ENCODE measurements around the gene ADGRD1.

The ADGRD1 gene

DNA sequence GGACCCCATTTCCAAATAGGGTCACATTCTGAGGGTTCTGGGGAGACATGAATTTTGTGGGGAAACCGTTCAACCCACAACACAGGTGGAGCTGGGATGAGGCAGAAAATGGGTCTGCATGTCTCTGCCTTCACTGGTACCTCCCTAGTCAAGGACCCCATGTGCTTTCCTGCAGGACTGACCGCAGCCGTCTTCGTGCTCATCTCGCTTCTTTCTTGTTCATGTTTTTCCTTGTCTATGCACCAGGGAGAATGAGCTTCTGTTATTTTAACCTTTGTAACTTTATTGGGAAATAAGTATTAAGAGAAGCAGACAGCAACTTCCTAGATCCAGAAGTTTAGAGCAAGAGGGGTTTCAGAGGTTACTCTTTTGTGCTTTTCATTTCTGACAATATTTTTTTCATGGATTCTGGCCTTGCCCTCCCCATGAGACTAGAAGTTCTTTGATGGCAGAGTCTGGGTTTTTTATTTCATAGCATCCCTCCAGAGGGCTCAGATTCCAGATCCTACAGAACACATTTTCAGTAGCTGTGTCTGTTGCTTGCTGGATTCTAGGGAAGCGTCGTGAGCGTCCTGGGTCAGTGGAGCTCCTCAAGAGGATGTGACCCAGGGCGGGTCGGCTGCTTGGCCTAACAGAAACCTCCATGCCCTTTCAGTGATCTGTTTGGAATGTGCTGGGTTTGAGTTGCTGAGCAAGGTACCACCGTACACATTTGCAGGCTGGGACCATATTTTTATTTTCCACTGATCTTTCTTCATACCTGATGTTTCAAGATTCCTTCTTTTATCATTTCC, 104.2 kb downstream of the ADGRD1 start:
- TF ChIP-seq, protein P1, sequence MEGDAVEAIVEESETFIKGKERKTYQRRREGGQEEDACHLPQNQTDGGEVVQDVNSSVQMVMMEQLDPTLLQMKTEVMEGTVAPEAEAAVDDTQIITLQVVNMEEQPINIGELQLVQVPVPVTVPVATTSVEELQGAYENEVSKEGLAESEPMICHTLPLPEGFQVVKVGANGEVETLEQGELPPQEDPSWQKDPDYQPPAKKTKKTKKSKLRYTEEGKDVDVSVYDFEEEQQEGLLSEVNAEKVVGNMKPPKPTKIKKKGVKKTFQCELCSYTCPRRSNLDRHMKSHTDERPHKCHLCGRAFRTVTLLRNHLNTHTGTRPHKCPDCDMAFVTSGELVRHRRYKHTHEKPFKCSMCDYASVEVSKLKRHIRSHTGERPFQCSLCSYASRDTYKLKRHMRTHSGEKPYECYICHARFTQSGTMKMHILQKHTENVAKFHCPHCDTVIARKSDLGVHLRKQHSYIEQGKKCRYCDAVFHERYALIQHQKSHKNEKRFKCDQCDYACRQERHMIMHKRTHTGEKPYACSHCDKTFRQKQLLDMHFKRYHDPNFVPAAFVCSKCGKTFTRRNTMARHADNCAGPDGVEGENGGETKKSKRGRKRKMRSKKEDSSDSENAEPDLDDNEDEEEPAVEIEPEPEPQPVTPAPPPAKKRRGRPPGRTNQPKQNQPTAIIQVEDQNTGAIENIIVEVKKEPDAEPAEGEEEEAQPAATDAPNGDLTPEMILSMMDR (IDR thresholded peaks at IDR 0.05; ENCODE audit: insufficient read depth, low read length) = no peak
- TF ChIP-seq SPI1 (IDR thresholded peaks at IDR 0.05; ENCODE audit: borderline replicate concordance, low read depth) (no peak), POLR2AphosphoS5 (IDR thresholded peaks at IDR 0.05; ENCODE audit: low read depth) (no peak), GABPA (IDR thresholded peaks at IDR 0.05; ENCODE audit: low read depth) (no peak)
- TF ChIP-seq, protein P2, sequence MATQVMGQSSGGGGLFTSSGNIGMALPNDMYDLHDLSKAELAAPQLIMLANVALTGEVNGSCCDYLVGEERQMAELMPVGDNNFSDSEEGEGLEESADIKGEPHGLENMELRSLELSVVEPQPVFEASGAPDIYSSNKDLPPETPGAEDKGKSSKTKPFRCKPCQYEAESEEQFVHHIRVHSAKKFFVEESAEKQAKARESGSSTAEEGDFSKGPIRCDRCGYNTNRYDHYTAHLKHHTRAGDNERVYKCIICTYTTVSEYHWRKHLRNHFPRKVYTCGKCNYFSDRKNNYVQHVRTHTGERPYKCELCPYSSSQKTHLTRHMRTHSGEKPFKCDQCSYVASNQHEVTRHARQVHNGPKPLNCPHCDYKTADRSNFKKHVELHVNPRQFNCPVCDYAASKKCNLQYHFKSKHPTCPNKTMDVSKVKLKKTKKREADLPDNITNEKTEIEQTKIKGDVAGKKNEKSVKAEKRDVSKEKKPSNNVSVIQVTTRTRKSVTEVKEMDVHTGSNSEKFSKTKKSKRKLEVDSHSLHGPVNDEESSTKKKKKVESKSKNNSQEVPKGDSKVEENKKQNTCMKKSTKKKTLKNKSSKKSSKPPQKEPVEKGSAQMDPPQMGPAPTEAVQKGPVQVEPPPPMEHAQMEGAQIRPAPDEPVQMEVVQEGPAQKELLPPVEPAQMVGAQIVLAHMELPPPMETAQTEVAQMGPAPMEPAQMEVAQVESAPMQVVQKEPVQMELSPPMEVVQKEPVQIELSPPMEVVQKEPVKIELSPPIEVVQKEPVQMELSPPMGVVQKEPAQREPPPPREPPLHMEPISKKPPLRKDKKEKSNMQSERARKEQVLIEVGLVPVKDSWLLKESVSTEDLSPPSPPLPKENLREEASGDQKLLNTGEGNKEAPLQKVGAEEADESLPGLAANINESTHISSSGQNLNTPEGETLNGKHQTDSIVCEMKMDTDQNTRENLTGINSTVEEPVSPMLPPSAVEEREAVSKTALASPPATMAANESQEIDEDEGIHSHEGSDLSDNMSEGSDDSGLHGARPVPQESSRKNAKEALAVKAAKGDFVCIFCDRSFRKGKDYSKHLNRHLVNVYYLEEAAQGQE (IDR thresholded peaks at IDR 0.05; ENCODE audit: insufficient replicate concordance, low read depth) = no peak
- peaks cover 5% of the 10 kb centered on the region for H3K27me3 ChIP-seq (ENCODE audit: insufficient read depth, poor library complexity, severe bottlenecking)
- H3K4me3 ChIP-seq (replicated peaks; ENCODE audit: insufficient read depth, low read length) = no peak overlapping the region
- no peak for DNase-seq (ENCODE audit: low read depth in 1 of 2, low spot score in 1 of 2)
- H3K27ac ChIP-seq (replicated peaks) = no peak overlapping the region

DNA sequence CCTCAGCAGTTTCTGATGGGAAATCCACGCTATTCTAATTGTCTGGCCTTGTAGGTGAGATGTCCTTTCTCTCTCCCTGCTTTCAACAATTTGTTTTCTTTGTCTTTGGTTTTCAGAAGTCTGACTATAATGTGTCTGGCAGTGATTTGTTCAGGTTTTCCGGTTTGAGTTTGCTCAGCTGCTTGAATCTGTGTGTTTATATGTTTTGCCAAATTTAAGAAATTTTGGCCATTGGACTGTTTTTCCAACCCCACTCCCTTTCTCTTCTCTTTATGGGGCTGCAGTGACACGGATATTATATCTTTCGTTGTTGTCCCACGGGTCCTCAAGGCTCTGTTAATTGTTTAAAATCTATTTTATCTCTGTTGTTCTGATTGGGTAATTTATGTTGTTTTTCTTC, 105.0 kb downstream of the ADGRD1 start:
- Histone ChIP-seq H3K27me3 (ENCODE audit: insufficient read depth, poor library complexity, severe bottlenecking) (peaks cover 5% of the 10 kb centered on the region), H3K27ac (replicated peaks) (no peak overlapping the region), H3K4me3 (replicated peaks; ENCODE audit: insufficient read depth, low read length) (no peak overlapping the region)
- DNase-seq (ENCODE audit: low read depth in 1 of 2, low spot score in 1 of 2) = no peak
- TF ChIP-seq, protein P1 (IDR thresholded peaks at IDR 0.05; ENCODE audit: insufficient read depth, low read length) = no peak
- TF ChIP-seq SPI1 (IDR thresholded peaks at IDR 0.05; ENCODE audit: borderline replicate concordance, low read depth) = no peak
- no peak for TF ChIP-seq GABPA (IDR thresholded peaks at IDR 0.05; ENCODE audit: low read depth)
- no peak for TF ChIP-seq POLR2AphosphoS5 (IDR thresholded peaks at IDR 0.05; ENCODE audit: low read depth)
- TF ChIP-seq, protein P2 (IDR thresholded peaks at IDR 0.05; ENCODE audit: insufficient replicate concordance, low read depth) = no peak

DNA sequence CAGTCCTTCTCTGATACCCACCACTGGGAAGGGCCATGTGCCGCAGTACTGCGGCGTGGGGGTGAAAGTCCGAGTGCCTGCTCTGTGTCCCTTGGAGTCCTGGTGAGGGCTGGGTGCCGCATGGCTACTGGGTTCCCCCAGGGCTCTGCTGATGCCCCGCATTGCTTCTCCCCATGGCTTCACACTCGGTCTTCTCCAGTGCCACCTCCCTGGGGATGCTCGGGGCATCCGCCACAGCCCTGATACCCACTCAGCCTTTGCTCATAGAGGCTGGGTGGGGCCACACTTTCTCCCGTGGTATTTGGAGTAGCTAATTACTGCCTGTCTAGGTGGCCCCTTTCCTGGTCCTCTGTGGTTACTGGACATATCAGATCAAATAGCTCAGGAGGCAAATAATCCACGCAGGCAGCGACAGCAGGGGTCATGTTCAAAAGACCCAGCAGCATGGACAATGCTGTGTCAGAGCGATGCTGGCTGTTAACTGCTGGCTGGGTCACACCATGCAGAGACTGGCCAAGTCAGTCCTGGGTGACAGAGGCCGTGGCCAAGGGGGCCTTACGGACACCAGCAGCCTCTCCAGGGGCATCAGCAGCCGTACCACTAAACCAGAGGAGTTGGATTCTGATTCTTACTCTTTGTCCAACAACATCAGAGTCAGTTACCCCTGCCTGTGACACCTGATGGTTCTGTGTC, 106.5 kb downstream of the ADGRD1 start:
- no peak for DNase-seq (ENCODE audit: low read depth in 1 of 2, low spot score in 1 of 2)
- H3K27ac ChIP-seq (replicated peaks) = no peak overlapping the region
- H3K27me3 ChIP-seq (ENCODE audit: insufficient read depth, poor library complexity, severe bottlenecking) = peaks cover 7% of the 10 kb centered on the region
- TF ChIP-seq, protein P2 (IDR thresholded peaks at IDR 0.05; ENCODE audit: insufficient replicate concordance, low read depth) = no peak
- TF ChIP-seq, protein P1 (IDR thresholded peaks at IDR 0.05; ENCODE audit: insufficient read depth, low read length) = no peak
- no peak for TF ChIP-seq GABPA (IDR thresholded peaks at IDR 0.05; ENCODE audit: low read depth)
- no peak for TF ChIP-seq SPI1 (IDR thresholded peaks at IDR 0.05; ENCODE audit: borderline replicate concordance, low read depth)
- TF ChIP-seq POLR2AphosphoS5 (IDR thresholded peaks at IDR 0.05; ENCODE audit: low read depth) = no peak
- H3K4me3 ChIP-seq (replicated peaks; ENCODE audit: insufficient read depth, low read length) = no peak overlapping the region
